ENCODE data around the gene MAST4. TPM values are rescaled to one million over a fixed set of nuclear protein-coding genes. Genes with fewer than 3 reads are reported as not detected.
A peak's percentile ranks its signal among the peaks of the same experiment; 100 is the strongest.

Gene MAST4
- total RNA-seq, 4 donors from 2014 or later: 55.3 to 148 (median 110) TPM

- Histone ChIP-seq H3K27ac (no peak overlapping the region), H3K27me3 (peaks cover 0 to 3% (median 0%) of the 10 kb centered on the region in 4 donors), H3K4me1 (peaks cover 0 to 1% (median 0%) of the 10 kb centered on the region in 3 donors), H3K36me3 (no peaks in the 10 kb centered on the region), H3K9me3 (no peaks in the 10 kb centered on the region), H3K4me3 (no peak overlapping the region)
- no peak for DNase-seq
- intact Hi-C loops (cut with DNase I): no loop called here
- TF ChIP-seq POLR2A (IDR thresholded peaks at IDR 0.05): no peak
- no peak for TF ChIP-seq CTCF (IDR thresholded peaks at IDR 0.05)
- WGBS, 2 donors: 67 to 74% methylated on average over 3 of the region's 3 CpGs
These were observed 206.7 kb downstream of the MAST4 start for GRCh38 chr5:66802941-66803340.

- Histone ChIP-seq H3K27me3 (peaks cover 0 to 3% (median 0%) of the 10 kb centered on the region in 4 donors), H3K27ac (no peak overlapping the region), H3K36me3 (no peaks in the 10 kb centered on the region), H3K4me3 (no peak overlapping the region), H3K4me1 (peaks cover 0 to 4% (median 0%) of the 10 kb centered on the region in 3 donors), H3K9me3 (no peaks in the 10 kb centered on the region)
- TF ChIP-seq POLR2A (IDR thresholded peaks at IDR 0.05): no peak
- no peak for TF ChIP-seq CTCF (IDR thresholded peaks at IDR 0.05)
- WGBS, 2 donors: 75 to 78% methylated on average over 5 to 8 of the region's 8 CpGs
- intact Hi-C loops (cut with DNase I): no loop called here
- DNase-seq: no peak
These were observed 209.6 kb downstream of the MAST4 start for GRCh38 chr5:66805514-66806430.

GRCh38 chr5:66807743-66808142, 211.6 kb downstream of the MAST4 start:
- intact Hi-C loops (cut with DNase I): no loop called here
- Histone ChIP-seq H3K27me3 (peaks cover 0 to 3% (median 0%) of the 10 kb centered on the region in 4 donors), H3K27ac (no peak overlapping the region), H3K4me1 (peaks cover 0 to 4% (median 0%) of the 10 kb centered on the region in 3 donors), H3K36me3 (no peaks in the 10 kb centered on the region), H3K4me3 (no peak overlapping the region), H3K9me3 (no peaks in the 10 kb centered on the region)
- WGBS, 2 donors: 20 to 52% methylated on average over 5 of the region's 5 CpGs
- no peak for DNase-seq
- TF ChIP-seq CTCF (IDR thresholded peaks at IDR 0.05) (peak in 4 of 6 experiments; percentile 18 to 56 (median 30)), POLR2A (IDR thresholded peaks at IDR 0.05) (no peak)

GRCh38 chr5:66808663-66809062, 212.5 kb downstream of the MAST4 start:
- no peaks in the 10 kb centered on the region for H3K9me3 ChIP-seq
- H3K4me1 ChIP-seq: peaks cover 0 to 4% (median 0%) of the 10 kb centered on the region in 3 donors
- 90 to 97% methylated on average over 6 of the region's 6 CpGs for WGBS, 2 donors
- H3K27ac ChIP-seq: no peak overlapping the region
- H3K27me3 ChIP-seq: peaks cover 0 to 3% (median 0%) of the 10 kb centered on the region in 4 donors
- no peak for TF ChIP-seq CTCF (IDR thresholded peaks at IDR 0.05)
- TF ChIP-seq POLR2A (IDR thresholded peaks at IDR 0.05): no peak
- H3K4me3 ChIP-seq: no peak overlapping the region
- H3K36me3 ChIP-seq: no peaks in the 10 kb centered on the region
- intact Hi-C loops (cut with DNase I): no loop called here
- DNase-seq: no peak

GRCh38 chr5:66810151-66810550, 214.0 kb downstream of the MAST4 start:
- intact Hi-C loops (cut with DNase I): no loop called here
- TF ChIP-seq CTCF (IDR thresholded peaks at IDR 0.05) (no peak), POLR2A (IDR thresholded peaks at IDR 0.05) (no peak)
- no peak for DNase-seq
- peaks cover 0 to 4% (median 0%) of the 10 kb centered on the region in 3 donors for H3K4me1 ChIP-seq
- no peaks in the 10 kb centered on the region for H3K36me3 ChIP-seq
- H3K9me3 ChIP-seq: no peaks in the 10 kb centered on the region
- peaks cover 0 to 3% (median 0%) of the 10 kb centered on the region in 4 donors for H3K27me3 ChIP-seq
- H3K4me3 ChIP-seq: no peak overlapping the region
- H3K27ac ChIP-seq: no peak overlapping the region
- WGBS, 2 donors: 87 to 90% methylated on average over 6 of the region's 6 CpGs

All from esophagus squamous epithelium (tissue), 5 donors.